ENCODE results near the gene TBL1Y.
"Not testable (repeated sequence)": the region's sequence is repeated elsewhere in the genome, so short reads cannot be mapped to it uniquely, and the experiment has no call there.

Gene TBL1Y

DNA sequence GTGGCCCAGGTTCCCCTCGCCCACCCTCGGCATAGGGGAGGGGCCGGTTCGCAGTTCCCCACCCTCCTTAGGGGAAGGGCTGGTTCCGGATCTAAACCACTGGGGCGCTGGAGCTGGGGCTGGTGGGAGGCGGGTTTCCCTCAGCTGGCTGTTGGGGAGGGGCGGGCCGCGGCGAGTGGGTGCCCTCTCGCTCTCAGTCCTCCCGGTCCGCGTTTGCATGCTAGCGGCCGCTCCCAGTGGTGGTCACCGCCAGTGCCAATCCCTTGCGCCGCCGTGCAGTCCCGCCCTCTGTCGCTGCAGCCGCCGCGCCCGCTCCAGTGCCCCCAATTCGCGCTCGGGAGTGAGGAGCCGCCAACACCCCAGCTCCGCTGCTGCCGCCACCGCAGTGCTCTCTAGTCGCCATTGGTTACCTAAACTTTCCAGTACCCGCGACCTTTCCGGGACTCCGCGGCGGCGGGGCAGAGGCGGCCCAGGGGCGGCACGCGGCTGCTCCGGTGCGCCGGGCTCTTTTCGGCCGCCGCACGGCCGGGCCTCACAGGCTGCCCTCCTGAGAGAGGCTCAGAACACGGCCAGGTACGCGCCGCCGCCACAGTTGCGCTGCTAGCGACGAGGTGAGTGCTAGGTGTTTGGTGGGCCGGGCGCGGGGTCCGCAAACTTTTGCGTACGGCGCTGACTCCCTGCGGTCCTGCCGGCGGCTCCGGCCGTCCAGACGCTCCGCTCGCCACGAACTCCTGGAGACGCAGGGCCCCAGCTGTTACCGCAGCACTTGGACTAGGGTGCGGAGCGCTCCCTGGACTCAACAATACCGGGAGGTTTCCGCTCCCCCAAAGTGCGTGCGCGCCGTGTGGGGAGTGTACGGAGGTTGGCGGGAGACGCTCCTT lies at the start of gene TBL1Y:
TSS of gene TBL1Y (plus strand) at position 326 of the 881 bp plus-strand sequence. CDS start 114,388 bp downstream, outside the sequence.
- DNase-seq (ENCODE audit: low read depth): no peak

DNA sequence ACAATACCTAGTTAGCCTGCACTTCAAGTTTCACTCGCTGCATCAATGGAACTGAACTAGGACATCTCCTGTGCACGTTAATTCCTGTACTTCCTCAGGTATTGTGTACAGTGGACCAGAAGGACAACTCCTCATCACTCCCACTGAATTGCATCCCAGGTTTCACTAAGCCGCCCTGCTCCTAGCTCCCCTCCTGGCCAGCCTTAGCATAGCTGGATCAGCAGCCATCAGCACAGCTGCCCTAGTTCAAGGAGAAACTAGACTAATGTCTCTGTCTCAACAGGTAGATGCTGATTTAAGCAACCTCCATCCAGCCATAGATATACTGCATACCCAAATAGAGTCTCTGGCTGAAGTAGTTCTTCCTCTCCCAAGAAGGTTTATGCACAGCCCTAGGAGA lies 16.0 kb upstream of the TBL1Y start:
- no peak for DNase-seq (ENCODE audit: low read depth)

DNA sequence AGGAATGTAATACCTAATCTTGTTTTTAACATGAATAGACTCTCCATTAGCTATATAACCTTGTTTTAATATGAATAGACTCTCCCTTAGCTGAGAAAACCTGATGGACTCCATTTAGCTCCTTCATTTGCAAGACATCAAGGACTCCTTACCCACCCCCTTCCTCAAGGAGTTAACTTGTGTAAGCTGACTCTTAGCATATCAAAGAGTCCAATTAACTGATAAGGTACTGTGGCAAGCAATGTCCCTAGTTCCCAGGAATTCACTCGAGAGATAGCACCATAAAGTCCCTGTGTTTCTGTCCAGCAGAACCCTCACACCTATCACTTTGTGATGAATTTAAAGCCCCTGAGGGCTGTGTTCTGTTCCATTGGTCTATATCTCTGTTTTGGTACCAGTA lies 15.3 kb upstream of the TBL1Y start:
- no peak for DNase-seq (ENCODE audit: low read depth)

DNA sequence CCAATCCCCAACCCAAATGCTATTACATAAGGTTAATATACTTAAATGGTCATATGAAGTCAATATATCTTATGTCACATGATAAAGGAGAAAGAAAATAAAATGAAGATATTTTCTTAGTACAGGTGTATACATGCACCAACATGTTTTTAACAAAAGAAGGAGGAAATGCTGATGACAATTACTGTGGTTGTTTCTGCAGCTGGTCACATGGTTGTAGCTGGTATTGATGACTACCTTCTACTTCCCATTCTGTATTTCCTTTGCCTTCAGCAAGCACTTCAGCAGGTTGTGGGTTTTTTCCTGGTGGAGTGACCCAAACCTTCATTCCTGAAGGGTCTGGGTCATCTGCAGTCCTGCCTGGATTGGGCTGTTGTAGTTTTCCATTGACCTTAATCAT lies 8.4 kb upstream of the TBL1Y start:
- DNase-seq (ENCODE audit: low read depth): not testable (repeated sequence)

- no peak for DNase-seq (ENCODE audit: low read depth)
These were observed 2.9 kb upstream of the TBL1Y start for GRCh38 chrY:6907591-6907990.

GRCh38 chrY:6908021-6908420 lies 2.5 kb upstream of the TBL1Y start:
- not testable (repeated sequence) for DNase-seq (ENCODE audit: low read depth)

DNA sequence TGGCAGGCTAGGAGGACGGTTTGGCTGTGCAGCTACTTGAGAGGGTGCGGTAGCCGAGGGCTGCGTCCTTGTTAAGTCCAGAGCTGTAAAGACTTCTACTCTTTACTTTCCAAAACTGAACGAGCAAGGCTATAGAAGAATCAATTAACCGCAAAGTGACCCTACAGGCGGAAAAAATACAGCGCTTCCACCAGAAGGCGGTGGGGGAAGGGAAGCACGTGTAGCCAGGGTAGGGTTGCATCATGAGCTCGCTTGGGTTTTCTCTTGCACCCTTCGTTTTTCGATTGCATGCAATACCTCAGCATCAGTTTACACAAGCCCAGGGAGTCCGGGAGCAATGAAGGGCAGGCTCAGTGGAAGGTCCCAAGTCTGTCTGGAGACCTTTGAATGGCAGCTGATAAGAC lies 1.4 kb upstream of the TBL1Y start:
- no peak for DNase-seq (ENCODE audit: low read depth)

GRCh38 chrY:6909856-6910255 lies 641 bp upstream of the TBL1Y start:
- no peak for DNase-seq (ENCODE audit: low read depth)

GRCh38 chrY:6911253-6911881 lies 870 bp downstream of the TBL1Y start, which contains the start of gene AMELY:
TSS of gene AMELY (minus strand) at chrY:6911752. CDS start at chrY:6872608, 39,144 bp downstream.
- no peak for DNase-seq (ENCODE audit: low read depth)

DNA sequence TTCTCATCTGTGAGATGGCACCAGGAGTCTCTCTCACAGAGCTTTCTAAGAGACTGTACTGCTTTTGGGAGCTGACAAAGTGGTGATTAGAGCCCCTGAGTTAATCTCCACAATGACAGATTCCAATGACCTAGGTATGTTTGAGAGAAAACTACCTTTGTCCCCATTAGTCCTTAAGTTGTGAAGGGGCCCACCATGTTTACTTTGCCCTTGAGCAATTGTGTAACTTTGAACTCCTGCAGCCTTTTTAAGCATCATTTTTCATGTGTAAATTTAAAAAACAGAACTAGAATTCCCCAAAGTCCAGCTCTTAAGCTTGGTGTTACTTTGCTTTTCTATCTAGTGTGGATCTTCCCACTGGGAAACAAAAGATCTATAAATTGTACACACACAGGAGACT lies 2.9 kb downstream of the TBL1Y start:
- no peak for DNase-seq (ENCODE audit: low read depth)

- DNase-seq (ENCODE audit: low read depth): no peak
These were observed 10.6 kb downstream of the TBL1Y start for GRCh38 chrY:6921061-6921460.

DNA sequence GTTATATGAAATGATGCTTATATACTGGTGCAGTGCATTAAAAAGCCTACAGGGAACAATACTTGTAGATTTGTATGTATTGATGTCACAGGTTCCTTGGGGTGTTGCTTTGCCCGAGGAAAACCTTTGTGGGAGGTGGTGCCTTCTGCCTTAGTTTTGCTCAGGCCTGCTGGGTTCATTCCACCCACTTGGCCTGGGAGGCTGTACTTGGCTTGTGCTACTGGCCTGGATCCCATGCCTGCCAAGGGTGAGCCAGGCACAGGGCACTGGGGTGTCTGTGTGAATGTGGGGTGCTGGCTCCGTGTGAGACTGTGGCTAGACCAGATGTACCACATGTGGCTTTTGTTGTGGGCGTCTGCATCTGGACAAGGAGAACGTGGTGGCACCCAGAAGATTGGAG lies 17.8 kb downstream of the TBL1Y start:
- DNase-seq (ENCODE audit: low read depth): no peak

DNA sequence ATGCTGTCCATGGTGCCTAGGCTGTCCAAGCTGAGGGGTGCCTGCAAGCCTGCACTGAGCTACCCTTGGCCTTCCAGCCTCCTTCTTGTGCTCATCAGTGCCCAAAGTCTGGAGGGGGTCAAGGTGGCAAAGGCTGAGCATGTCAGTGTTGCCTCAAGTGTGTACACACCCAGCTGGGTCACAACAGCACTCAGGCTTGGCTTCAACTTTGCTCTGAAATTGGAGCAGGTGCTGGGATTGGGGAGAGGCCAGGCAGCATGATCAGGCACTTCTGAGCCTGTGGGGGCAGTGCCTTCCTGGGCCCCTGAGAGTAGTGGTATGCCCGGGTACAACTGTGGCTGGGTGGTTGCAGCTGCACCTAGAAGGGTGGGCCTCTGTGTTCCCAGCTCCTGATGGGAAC lies 18.7 kb downstream of the TBL1Y start:
- DNase-seq (ENCODE audit: low read depth): no peak

DNA sequence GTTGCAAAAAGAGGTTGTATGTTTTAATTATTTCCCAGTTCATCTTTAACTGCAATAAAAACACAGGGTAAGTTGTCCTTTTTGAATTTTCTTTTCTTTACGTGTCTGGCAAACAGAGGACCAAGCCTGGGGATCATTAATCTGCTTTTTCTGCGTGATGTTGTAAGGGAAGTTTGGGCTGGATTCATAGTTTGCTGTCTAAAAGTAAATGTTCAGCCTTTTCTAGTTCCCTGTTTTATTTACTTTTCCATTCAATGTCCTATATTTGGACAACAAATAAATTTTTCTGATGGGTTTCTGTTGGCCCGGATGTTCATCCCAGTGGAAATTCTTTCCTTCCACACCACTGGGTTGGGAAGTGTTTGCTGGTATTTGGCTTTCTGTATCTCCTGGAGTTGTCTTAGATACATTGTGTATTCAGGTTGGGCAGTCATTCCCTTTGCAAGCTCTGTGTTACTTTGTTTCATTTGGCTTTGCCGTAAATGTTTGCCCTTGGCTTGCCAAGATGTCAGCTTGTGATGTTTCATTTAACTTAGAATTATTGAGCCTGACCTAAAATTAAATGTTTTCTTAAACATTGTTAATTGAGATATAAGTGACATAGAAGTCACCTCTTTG lies 21.4 kb downstream of the TBL1Y start:
- DNase-seq (ENCODE audit: low read depth): no peak

- no peak for DNase-seq (ENCODE audit: low read depth)
These were observed 25.0 kb downstream of the TBL1Y start for GRCh38 chrY:6935497-6935896.

DNA sequence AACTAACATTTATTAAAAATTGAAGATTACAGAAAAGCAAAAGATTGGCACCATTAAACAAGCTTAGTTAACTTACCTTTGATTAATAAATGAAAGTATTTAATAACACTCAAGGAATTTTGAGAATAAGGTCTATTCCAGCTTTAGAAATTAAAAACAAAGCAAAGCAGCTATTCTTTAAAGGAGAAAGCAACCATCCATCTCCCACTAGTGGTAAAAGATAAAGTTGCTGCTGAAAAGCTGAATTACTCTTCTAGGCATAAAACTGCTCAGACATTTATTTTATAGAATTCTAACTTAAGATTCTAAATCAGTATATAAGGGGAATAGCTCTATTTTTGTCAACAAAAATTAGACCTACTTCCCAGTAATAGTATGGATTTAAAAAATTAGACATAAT lies 37.2 kb downstream of the TBL1Y start:
- DNase-seq (ENCODE audit: low read depth): no peak

DNA sequence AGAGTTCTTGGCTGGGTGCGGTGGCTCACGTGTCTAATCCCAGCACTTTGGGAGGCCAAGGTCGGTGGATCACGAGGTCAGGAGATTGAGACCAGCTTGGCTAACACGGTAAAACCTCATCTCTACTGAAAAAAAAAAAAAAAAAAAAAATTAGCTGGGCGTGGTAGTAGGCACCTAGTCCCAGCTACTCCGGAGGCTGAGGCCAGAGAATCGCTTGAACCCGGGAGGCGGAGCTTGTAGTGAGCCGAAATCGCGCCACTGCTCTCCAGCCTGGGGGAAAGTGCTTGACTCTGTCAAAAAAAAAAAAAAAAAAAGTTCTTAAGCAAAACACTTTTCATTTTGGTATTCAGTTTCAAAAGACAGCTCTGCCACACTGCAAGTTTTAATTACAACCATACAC lies 37.9 kb downstream of the TBL1Y start:
- no peak for DNase-seq (ENCODE audit: low read depth)

DNA sequence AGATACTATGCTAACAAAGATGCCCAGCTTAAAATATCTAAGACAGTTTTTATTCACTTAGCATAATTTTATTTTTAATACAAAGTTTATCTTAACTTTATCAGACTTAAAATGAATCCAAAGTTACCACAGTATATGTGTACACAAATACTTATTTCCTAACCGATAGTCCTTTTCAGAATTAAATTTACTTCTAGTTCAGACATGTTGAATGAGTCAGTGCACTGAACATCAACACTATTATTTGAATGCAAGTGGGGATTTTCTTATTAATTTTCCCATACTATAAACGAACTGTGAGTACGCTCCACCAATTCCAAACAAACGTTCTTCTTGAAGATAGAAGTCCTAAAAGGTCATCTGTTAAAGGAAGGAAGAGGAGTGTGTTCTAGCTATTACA lies 39.5 kb downstream of the TBL1Y start:
- no peak for DNase-seq (ENCODE audit: low read depth)

- DNase-seq (ENCODE audit: low read depth): no peak
These were observed 54.2 kb downstream of the TBL1Y start for GRCh38 chrY:6964732-6965131.

DNA sequence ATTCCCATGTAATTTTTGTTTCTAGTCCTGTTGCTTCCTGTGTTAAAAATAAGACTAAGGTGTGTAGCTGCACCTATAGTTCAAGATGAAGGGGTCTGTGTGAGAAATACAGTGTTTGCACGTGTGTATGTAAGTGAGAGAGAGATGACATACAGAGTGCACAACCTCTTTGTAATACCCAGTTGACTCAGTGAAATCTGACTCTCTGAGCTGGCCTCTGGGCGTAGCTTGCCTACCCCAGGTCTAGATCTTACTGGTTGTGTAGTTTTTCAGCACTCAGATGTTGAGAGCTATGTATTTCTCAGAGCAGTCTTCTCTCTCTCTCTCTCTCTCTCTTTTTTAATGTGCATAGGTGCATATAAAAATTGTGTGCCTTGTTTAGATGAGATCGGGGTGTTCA lies 56.0 kb downstream of the TBL1Y start:
- no peak for DNase-seq (ENCODE audit: low read depth)

- DNase-seq (ENCODE audit: low read depth): no peak
These were observed 57.2 kb downstream of the TBL1Y start for GRCh38 chrY:6967736-6968135.

DNA sequence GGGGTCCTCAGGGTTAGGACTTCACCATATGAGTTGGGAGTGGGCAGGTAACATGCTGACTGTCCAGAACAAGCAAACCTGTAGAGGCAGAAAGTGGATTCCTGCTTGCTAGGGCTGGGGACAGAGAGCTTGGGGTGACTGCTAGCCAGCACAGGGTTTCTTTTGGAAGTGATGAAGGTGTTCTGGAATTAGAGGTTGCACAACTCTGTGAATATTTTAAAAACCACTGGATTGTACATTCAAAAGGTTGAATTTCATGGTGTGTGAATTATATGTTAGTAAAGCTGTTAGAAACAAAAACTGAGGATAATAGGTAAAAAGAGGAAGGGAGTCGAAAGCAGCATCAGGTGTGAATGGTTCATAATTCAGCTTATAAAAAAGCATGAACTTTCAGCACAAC lies 57.7 kb downstream of the TBL1Y start:
- DNase-seq (ENCODE audit: low read depth): no peak

DNA sequence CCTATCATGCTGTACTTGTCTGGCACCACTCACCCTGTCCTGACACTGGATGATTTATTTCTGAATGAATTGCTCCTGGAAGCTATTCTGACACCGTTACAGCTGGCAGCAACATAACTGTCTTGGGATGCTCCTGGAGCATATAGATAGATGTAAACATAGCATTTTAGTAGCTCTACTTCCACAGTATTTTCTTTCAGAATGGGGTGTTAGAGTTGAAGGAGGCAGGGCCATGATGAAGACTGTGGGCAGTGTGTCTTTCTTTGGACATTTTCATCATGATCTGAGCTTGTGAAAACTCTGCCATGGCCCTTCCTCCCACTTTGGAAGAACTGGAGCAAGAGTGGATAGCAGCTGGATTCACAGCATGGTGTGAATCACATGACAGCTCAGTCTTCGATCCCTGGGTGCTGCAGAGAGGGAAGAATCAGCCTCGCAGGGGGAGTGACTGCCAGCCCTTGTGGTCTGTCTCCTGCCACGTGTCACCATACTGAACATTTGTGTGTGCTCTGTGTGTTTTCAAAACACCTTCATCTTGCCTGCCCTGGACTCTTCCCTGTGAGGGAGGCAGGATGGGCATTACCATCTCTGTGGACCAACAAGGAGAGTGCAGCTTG lies 61.9 kb downstream of the TBL1Y start:
- no peak for DNase-seq (ENCODE audit: low read depth)

All from iris pigment epithelial cell (primary cell).